HG02678 (cell line): Measurements from ENCODE around the gene MTG2.

Experiments used
- ATAC-seq: cut with Tn5 transposase; IDR thresholded peaks from one replicate; pipeline ENCODE4 v1.9.1; 2021; ENCODE audit warnings: mild to moderate bottlenecking, moderate library complexity; ENCODE audit not compliant: unreplicated experiment

The MTG2 gene

GRCh38 chr20:62203378-62204030, 20.7 kb downstream of the MTG2 start:
- no peak for ATAC-seq

GRCh38 chr20:62205618-62206387, 23.0 kb downstream of the MTG2 start:
- ATAC-seq: no peak

GRCh38 chr20:62206388-62206775, 23.6 kb downstream of the MTG2 start:
- ATAC-seq: no peak

GRCh38 chr20:62208061-62208794, 25.4 kb downstream of the MTG2 start:
- no peak for ATAC-seq

- no peak for ATAC-seq
These were observed 26.2 kb downstream of the MTG2 start for GRCh38 chr20:62208795-62209755.

- no peak for ATAC-seq
These were observed 27.1 kb downstream of the MTG2 start for GRCh38 chr20:62209850-62210495.

- ATAC-seq: no peak
These were observed 27.6 kb downstream of the MTG2 start for GRCh38 chr20:62210496-62210855.

- ATAC-seq: no peak
These were observed 28.4 kb downstream of the MTG2 start for GRCh38 chr20:62211216-62211615.

GRCh38 chr20:62211769-62212288, 29.0 kb downstream of the MTG2 start:
- ATAC-seq: no peak

- ATAC-seq: no peak
These were observed 29.5 kb downstream of the MTG2 start for GRCh38 chr20:62212299-62212698.

- no peak for ATAC-seq
These were observed 31.2 kb downstream of the MTG2 start for GRCh38 chr20:62214067-62214466.

- ATAC-seq: no peak
These were observed 32.5 kb downstream of the MTG2 start for GRCh38 chr20:62215020-62215990.

- no peak for ATAC-seq
These were observed 33.3 kb downstream of the MTG2 start for GRCh38 chr20:62215991-62216635.

GRCh38 chr20:62216636-62217566, 34.1 kb downstream of the MTG2 start:
- no peak for ATAC-seq

- no peak for ATAC-seq
These were observed 35.3 kb downstream of the MTG2 start for GRCh38 chr20:62217913-62218773.
